GM19193 (cell line): ENCODE results near the gene TMTC4.

Experiments
- POLR2A ChIP-seq: IDR thresholded peaks from 4 replicates; pipeline ENCODE4 v1.6.1; 2011; ENCODE audit not compliant: insufficient read depth, insufficient read length; ENCODE audit errors: extremely low read depth

TMTC4 gene

DNA sequence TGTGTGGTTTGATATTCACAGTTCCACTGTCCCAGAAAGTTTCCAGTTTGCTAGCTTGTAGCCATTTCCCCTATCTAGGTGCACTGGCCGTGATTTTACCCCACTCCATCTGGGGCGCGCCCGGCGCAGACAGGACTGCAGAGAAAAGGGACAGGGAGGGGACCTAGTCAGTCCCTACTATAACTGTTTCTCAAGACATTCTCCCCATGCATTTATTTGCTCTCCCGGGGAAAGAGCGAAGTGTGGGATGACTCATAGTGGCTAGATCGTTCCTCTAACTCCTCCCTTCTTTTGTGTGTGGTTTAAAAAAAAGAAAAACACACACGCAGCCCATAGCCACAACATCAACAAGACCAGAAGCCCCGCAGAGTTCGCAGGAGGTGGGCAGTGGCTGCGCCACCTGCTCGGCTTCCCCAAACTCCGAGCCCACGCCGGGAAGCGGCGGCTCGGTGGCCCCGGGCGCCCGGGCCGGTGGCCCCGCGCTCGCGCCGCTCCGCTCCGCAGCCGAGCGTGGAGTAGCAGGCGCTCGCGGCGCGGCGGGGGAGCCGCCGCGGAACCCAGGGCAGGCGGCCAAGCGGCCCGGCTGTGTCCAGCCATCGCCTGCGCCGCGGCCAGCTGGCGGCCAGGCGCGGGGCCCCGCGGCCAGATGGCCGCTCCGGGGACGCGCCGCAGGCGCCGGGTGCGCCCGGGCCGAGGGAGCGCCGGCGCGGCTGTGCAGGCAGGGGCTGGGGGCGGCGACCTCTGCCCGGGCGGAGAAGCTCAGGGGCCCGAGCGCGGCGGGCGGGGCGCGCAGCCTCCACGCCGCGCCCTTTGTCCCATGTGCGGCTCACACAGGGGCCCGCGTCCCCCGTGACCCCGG lies 653 bp downstream of the TMTC4 start:
- TF ChIP-seq POLR2A, result no peak

DNA sequence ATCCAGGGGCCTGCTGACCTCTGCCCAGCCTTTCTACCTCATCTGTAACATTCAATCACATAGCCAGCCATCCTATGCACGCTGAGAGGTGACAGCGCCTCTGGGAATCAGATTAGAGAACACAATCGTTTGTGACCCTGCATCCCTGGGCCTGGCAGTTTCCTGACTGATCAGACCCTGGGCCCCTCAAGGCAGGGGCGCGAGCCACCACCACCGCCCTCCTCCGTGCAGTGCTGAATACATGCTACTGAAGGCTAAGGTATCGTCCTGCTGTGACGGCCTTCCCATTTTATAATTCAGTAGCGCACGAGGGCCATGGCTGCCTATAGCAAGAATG lies 1.3 kb downstream of the TMTC4 start:
- no peak for TF ChIP-seq POLR2A

DNA sequence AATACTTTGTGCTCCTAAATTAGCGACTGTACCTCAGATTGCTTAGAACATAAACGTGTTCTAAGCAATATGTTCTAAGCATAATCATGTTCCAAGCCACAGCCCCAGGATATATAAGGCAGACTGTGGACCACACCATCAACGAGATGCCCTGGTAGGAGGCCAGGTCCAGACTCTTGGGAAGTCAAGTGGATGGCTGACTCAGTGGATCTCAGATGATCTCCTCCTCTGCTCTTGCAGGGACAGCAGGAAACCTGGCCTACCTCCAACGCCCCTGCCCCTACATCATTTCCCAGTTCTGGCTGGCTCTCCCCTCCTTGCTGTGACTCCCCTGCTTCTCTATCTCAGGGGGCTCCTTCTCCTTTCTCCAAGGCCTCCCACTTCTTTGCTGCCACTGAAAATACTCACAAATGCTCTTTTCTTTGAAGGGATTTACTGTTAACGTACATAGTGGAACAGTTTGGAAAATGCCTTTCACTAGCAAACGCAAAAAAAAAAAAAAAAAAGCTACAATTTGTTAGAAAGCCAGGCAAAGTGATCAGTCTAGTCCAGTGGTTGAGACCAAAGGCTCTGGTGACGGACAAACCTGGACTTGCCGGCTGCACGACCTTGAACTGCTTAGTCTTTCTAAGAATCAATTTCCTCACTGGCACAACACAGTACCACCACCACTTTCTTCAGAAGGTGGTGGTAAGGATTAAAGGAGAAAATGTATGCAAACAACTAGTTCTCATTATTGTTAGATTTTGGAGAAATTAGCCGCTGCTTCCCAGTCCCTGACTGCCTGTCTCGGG lies 3.0 kb downstream of the TMTC4 start:
- no peak for TF ChIP-seq POLR2A

DNA sequence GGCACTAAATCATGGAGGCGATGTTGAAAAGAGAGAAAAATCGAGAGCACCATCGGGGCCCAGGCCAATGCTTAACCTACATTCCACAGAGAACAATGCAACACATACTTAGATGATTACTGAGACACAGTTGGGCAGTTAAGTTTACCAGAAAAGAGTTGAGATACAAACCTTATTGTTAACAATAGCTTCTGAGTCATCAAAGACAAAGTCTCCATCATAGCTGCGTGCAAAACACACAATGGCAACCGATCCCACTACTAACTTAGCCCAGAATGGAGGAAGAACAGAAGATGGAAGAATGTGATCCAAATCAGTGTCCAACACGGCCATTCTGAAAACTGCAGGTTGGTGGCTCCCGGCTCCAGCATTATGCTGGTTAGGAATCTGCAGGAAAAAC lies 6.2 kb downstream of the TMTC4 start:
- TF ChIP-seq POLR2A, result no peak

DNA sequence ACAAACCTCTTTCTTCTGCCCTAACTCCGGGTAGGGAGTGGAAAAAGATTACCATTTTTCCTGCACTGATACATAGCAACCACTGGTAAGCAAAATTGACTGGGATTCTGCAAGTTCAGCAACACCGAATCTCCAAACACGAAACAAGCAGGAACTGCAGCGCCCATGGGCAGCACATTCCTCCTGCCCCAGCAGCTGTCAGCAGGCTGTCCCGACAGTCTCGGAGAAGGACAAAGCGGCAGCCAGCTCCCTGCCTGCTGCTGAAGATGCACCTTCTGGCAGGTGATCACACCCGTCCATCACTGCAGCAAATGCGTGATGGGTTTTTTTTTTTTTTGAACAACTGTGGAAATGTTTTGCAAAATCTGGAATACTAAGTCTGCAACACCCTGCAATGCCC lies 6.7 kb downstream of the TMTC4 start:
- no peak for TF ChIP-seq POLR2A

DNA sequence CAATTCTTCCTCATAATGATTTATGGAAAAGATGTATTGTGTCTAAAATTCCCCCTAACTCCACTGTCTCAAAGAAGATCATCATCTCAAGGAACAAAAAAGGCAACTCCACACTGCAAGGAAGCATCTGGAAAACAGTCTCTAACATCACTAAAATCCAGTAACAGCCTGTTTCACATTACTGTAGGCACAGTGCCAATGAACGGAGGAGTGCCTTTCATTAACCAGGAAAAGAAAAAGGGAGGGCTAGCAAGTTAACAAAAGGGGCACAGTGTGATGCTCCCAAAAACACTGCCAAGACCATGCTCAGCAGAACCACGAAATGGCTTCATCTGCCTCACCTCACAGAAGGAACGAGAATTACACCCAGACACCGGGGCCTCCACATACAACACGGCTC lies 8.5 kb downstream of the TMTC4 start:
- no peak for TF ChIP-seq POLR2A

DNA sequence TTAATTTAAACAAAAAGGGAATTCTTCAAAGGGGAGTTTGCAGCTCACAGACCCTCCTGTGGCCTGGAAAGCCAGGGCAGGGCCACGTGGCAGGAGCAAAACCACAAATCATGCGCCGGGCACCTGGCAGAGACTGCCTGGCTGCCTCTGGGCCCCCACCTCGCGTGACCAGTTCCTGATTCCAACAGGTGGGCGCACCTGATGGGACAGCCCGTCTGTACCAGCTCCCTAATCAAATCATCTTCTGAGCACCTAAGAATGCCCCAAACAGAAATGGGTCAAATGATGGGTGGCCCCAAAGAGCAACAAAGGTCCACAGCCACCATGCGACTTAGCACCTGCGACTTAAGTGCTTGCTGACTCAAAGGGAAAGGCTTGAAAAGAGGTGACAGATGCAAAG lies 9.2 kb downstream of the TMTC4 start:
- TF ChIP-seq POLR2A, result no peak

DNA sequence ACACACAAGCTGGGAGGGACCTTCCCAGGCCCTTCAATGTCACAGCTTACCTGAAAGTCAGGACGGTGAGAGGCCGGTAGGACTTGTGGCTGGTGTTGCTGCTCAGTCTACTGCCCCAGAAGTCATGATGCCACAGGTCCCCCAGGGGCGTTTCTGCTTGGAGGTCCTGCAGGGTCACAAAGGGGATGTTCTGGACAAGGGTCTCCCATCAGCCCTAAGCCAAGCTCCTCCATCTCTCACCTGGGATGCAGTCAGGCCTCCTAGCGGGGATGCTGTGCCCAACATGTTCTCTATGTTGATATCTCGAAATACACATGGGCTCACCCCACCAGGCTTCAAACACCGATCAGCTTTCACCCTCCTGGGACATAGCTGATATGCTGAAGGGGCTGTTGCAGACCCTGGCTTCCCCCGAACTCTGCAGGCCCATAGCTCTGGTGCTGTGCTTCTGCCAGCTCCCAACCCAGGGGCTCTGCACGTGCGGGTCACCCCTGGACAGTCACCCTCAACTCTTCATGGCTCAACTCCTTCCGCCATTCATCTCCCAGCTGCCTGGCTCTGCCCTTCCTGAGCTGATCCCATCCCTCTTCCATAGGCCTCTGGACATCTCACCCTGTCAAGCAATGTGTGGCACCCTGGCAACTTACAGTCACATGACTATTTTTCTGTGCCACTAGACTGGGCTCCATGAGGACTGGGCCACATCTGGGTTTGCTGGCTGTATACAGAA lies 10.3 kb downstream of the TMTC4 start:
- TF ChIP-seq POLR2A, result no peak

DNA sequence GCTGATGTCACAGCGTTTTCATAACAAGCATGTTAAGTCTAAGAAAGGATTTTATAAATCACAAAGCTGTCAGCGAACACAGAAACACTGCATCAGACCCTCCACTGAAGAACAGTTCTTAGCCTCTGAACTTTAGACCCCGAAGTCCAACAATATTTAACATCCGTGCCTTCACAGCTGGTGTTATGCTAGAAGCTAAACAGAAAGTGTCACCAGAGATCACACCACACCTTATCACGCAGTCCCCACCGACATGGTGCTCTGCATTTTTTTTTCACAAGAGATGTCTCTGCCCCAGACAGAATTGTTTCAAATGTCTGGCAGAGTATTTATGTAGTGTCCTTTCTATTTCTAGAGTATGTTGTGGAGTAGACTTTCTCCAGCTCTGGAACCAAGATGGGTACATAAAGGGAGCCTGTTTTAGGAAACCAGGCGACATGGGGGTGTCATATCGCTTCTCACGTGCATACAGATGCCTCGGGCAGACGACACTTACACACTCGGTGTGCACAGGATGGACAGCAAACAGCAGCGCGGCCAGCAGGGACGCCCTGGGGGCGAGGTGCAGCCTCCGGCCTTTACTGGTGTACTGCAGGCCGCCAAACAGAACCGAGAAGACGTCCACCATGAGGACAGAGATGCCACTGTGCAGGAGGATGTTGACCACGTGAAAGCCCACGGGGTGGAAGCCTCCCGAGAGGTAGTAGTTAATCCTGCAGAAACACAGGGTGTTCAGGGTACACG lies 12.0 kb downstream of the TMTC4 start:
- no peak for TF ChIP-seq POLR2A

DNA sequence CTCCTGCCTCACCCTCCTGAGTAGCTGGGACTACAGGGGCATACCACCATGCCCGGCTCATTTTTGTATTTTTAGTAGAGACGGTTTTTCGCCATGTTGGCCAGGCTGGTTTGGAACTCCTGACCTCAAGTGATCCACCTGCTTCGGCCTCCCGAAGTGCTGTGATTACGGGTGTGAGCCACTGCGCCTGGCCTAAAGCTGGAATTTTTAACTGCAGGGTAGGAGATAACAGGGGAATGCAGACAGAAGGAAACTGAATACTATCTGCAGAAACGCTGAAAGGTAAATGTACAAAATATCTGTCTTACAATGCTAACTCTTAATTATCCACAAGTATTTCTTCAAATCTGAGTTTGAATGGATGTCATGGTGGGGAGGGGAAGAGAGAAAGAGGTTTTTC lies 13.8 kb downstream of the TMTC4 start:
- no peak for TF ChIP-seq POLR2A

DNA sequence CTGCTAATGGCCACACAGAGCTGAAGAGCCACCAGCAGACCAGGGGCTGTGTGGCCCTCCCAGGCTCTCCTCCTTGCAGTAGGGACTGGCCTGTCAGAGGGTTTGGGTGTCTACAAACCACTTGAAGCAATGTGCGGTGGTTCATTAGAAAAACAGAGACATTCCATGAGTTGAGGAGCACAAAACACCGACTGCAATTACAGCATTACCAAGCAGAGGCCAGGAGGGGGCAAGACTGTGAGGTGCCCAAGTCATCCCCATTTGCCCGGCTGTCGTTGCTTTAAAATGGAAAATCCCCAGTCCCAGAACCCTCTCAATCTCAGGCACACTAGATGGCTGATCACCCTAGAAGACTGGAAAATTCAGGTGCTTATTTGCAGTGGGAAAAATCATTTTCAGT lies 15.0 kb downstream of the TMTC4 start:
- TF ChIP-seq POLR2A, result no peak

DNA sequence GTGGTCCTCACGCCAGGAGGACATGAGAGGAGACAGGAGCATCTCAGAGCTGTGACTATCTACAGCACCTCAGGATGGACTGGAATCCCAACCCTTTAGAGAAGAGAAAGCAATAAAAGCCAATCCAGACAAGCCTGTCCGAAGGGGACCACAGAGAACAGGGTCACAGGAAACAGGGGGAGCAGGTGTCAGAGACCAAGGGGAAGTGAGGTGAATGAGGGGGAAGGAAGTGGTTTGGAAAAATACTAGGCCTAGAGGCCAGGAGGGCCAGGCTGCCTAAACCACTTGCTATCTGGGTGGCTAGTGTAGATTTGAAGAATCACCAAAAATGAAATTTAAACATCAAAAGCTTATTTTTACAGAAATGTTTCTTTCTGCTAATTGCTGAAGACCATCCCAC lies 16.2 kb downstream of the TMTC4 start:
- TF ChIP-seq POLR2A, result no peak

DNA sequence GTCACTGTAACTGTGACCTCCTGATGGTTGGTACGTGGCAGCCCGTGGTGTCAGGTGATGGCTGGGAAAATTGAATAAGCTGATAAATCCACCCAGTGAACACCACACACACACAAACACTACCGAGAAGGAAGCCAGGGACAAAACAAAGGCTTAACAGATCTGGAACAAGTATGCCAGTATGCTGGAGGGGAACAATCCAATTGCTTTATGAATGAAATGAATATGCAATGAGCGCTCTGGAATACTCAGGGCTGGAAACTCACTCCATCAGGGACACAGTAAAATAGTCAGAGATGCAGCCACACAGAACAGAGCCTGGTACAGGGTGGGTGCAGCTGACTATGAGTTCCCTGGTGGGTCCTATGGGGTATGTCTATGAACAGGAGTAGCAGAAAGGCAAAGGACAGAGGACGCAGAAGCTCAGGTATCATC lies 16.7 kb downstream of the TMTC4 start:
- TF ChIP-seq POLR2A, result no peak

DNA sequence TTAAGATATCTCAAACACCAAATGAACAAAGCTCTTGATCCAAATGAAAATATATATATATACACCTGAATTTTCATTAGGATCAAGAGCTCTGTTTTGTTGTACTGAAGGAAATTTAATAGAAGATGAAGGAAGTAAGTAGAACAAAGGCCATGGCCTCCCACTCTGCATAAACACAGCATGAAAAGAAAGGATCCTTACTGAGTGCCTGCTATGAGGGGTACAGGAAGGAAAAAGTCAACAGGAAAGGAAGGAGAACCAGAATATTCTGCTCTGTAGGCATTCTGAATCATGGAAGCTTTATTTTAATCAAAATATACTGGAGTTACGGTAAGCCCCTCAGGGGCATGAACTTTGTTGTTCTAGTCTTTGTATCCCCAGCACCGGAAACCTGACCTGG lies 22.1 kb downstream of the TMTC4 start:
- TF ChIP-seq POLR2A, result no peak

DNA sequence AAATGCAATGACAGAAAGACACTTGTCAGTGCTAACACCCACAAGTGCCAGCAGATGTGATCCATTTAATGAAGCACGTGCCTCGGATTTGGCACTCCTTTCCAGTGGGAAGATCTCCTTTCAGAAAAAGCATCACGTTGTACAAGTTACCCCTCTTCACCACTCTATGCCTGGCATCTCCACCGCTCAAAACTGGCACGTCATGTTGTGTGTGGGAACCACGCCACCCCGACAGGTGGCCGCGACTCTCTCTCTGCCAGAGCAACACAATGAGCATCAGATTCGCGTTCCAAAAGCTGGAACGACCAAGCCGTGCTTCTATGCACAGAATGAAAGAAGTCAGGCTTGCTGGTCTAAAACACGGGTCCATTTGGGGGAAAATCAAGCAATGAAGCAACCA lies 24.3 kb downstream of the TMTC4 start:
- TF ChIP-seq POLR2A, result no peak
